HG03175 (cell line): Measurements from ENCODE around the gene GRHL3.

Experiments used
- ATAC-seq: cut with Tn5 transposase; IDR thresholded peaks from one replicate; pipeline ENCODE4 v1.9.1; 2021; ENCODE audit warnings: mild to moderate bottlenecking, moderate library complexity; ENCODE audit not compliant: unreplicated experiment

GRHL3 gene

GRCh38 chr1:24340770-24341169, 21.6 kb downstream of the GRHL3 start:
- no peak for ATAC-seq

- no peak for ATAC-seq
These were observed 22.1 kb downstream of the GRHL3 start for GRCh38 chr1:24341260-24341659.

GRCh38 chr1:24343412-24344089, 24.4 kb downstream of the GRHL3 start:
- no peak for ATAC-seq

- ATAC-seq = no peak
These were observed 25.1 kb downstream of the GRHL3 start for GRCh38 chr1:24344090-24344742.

GRCh38 chr1:24345334-24345733, 26.2 kb downstream of the GRHL3 start:
- no peak for ATAC-seq

- ATAC-seq = no peak
These were observed 28.2 kb downstream of the GRHL3 start for GRCh38 chr1:24347159-24347934.

GRCh38 chr1:24348196-24348595, 29.0 kb downstream of the GRHL3 start:
- ATAC-seq = no peak

GRCh38 chr1:24349891-24350290, 30.7 kb downstream of the GRHL3 start:
- no peak for ATAC-seq

- ATAC-seq = no peak
These were observed 32.1 kb downstream of the GRHL3 start for GRCh38 chr1:24351247-24351646.

GRCh38 chr1:24351918-24352627, 32.9 kb downstream of the GRHL3 start:
- ATAC-seq = no peak

- no peak for ATAC-seq
These were observed 34.2 kb downstream of the GRHL3 start for GRCh38 chr1:24353292-24353891.

- ATAC-seq = no peak
These were observed 36.3 kb downstream of the GRHL3 start for GRCh38 chr1:24355466-24355865.

GRCh38 chr1:24357038-24357437, 37.9 kb downstream of the GRHL3 start:
- no peak for ATAC-seq

- ATAC-seq = no peak
These were observed 41.5 kb downstream of the GRHL3 start for GRCh38 chr1:24360681-24361080.

- no peak for ATAC-seq
These were observed 42.7 kb downstream of the GRHL3 start for GRCh38 chr1:24361811-24362210.

- no peak for ATAC-seq
These were observed 43.2 kb downstream of the GRHL3 start for GRCh38 chr1:24362396-24362795.

GRCh38 chr1:24362982-24363614, 43.9 kb downstream of the GRHL3 start:
- ATAC-seq = no peak

GRCh38 chr1:24363994-24364393, 44.8 kb downstream of the GRHL3 start:
- ATAC-seq = no peak

- ATAC-seq = no peak
These were observed 45.4 kb downstream of the GRHL3 start for GRCh38 chr1:24364605-24364974.

- no peak for ATAC-seq
These were observed 46.0 kb downstream of the GRHL3 start for GRCh38 chr1:24364975-24365678.
